ENCODE data around the gene CRLF1.

DNA sequence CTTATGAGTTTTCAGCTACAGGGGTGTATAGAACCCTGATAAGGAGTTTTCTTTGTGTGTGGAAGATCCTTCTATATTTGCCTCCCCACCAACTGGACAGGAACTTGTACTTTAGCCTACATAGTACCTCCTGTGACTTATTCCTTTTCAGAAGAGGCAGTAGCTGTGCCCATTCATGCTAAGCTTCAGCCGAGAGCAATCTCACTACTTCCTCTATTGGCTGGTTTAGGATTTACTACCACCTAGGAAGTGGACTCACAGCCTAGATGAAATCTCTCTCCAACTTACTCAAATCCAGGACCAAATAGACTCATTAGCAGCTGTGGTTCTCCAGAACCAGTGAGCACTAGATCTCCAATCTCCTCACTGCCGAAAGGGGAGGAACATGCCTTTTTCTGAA lies 20.3 kb downstream of the CRLF1 start:
- no peak for TF ChIP-seq EZH2 (IDR thresholded peaks at IDR 0.05; ENCODE audit: insufficient read depth, poor library complexity, severe bottlenecking)
- TF ChIP-seq EZH2phosphoT487 (IDR thresholded peaks at IDR 0.05; ENCODE audit: insufficient read depth, low read depth) = no peak

Measured in GM23248 (cell line).